Endothelial cell of umbilical vein (primary cell): ENCODE measurements around the gene PARP6.

Experiments
- CTCF ChIP-seq, 2 donors: IDR thresholded peaks; 1 replicate in 1 of 2; 2 replicates in 1 of 2; pipeline ENCODE4 v1.5.1; 2011; ENCODE audit warnings: low read length in 2 of 2, mild to moderate bottlenecking in 2 of 2, moderate library complexity in 2 of 2, control low read depth in 1 of 2, inconsistent platforms in 1 of 2, low read depth in 1 of 2; ENCODE audit not compliant: insufficient read depth in 1 of 2; ENCODE audit errors: extremely low read depth in 1 of 2
- EZH2 ChIP-seq: IDR thresholded peaks from 2 replicates; pipeline ENCODE4 v1.6.1; 2012; ENCODE audit warnings: borderline replicate concordance, low read depth, mild to moderate bottlenecking, moderate library complexity, low read length, inconsistent platforms; ENCODE audit not compliant: severe bottlenecking
- JUN ChIP-seq: IDR thresholded peaks from 2 replicates; pipeline ENCODE4 v1.6.1; 2011; ENCODE audit warnings: borderline replicate concordance, low read depth; ENCODE audit not compliant: insufficient read length, insufficient read depth
- MYC ChIP-seq: IDR thresholded peaks from one replicate; pipeline ENCODE4 v1.6.1; 2011; ENCODE audit warnings: mild to moderate bottlenecking, low read depth, low read length
- POLR2A ChIP-seq: IDR thresholded peaks from 2 replicates; pipeline ENCODE4 v1.6.1; 2012; ENCODE audit warnings: low read depth, mild to moderate bottlenecking, control low read depth, low read length
- POLR2AphosphoS5 ChIP-seq: IDR thresholded peaks from 2 replicates; pipeline ENCODE4 v1.6.1; 2012; ENCODE audit warnings: low read depth, mild to moderate bottlenecking, control low read depth, low read length, moderate library complexity; ENCODE audit not compliant: insufficient read depth

DNA sequence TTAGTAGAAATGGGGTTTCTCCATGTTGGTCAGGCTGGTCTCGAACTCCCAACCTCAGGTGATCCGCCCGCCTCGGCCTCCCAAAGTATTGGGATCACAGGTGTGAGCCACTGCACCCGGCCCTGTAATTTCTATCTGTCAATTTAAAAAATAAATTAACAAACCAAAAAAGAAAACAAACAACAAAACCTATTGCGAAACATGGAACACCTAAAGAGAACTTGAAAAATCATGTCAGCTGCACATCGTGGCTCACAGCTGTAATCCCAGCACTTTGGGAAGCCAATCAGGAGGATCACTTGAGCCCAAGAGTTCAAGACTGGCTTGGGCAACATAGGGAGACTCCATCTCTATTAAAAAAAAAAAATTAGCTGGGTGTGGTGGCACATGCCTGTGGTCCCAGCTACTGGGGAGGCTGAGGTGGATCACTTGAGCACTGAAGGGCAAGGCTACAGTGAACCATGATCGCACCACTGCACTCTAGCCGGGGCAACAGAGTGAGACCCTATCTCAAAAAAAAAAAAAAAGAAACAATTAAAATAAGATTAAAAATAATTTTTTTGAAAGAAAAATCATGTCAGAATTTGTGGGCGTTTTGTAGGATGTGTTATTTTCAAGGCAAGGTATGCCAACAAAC is 19.6 kb downstream of the PARP6 start:
- TF ChIP-seq JUN (no peak), CTCF (IDR thresholded peaks at IDR 0.05; ENCODE audit: extremely low read depth in 1 of 2, insufficient read depth in 1 of 2, low read depth in 1 of 2, low read length in 2 of 2) (no peak), POLR2AphosphoS5 (no peak), POLR2A (no peak), EZH2 (no peak), MYC (no peak)
